Type B pancreatic cell (in vitro differentiated cells): ENCODE data around the gene SLC15A5. TPM values are rescaled to one million over a fixed set of nuclear protein-coding genes. Genes with fewer than 3 reads are reported as not detected.

Experiments used
- DNase-seq: peaks from one replicate; pipeline ENCODE4 v3.0.0; 2021; ENCODE audit warnings: mixed read lengths; ENCODE audit not compliant: unreplicated experiment; ENCODE audit errors: extremely low spot score
- H3K27ac Mint-ChIP-seq: 2 replicates; pipeline ENCODE4 v1.8.0; 2021; ENCODE audit warnings: mild to moderate bottlenecking, mixed read lengths
- H3K27me3 Mint-ChIP-seq: 2 replicates; pipeline ENCODE4 v1.8.0; 2021; ENCODE audit warnings: mixed read lengths
- H3K36me3 Mint-ChIP-seq: 2 replicates; pipeline ENCODE4 v1.8.0; 2021; ENCODE audit warnings: mixed read lengths
- H3K4me1 Mint-ChIP-seq: one replicate; pipeline ENCODE4 v1.8.0; 2021; ENCODE audit warnings: mixed read lengths; ENCODE audit not compliant: unreplicated experiment
- H3K4me3 Mint-ChIP-seq: 2 replicates; pipeline ENCODE4 v1.8.0; 2021; ENCODE audit warnings: mild to moderate bottlenecking, mixed read lengths
- H3K9me3 Mint-ChIP-seq: 2 replicates; pipeline ENCODE4 v1.8.0; 2021; ENCODE audit warnings: mixed read lengths
- total RNA-seq: library from RNA; stranded (reverse); gene quantifications from 2 replicates; pipeline ENCODE4 v1.2.1, GENCODE V29; 2021; ENCODE audit warnings: low replicate concordance
- TF ChIP-seq, protein P1 (sequence below): fragments of 200-600 bp; sonication (generic); conservative IDR thresholded peaks from 2 replicates; pipeline ENCODE4 v1.5.0; 2021; ENCODE audit warnings: antibody characterized with exemption, mild to moderate bottlenecking

SLC15A5 gene
- total RNA-seq, 1 donor from 2014 or later, result not detected

DNA sequence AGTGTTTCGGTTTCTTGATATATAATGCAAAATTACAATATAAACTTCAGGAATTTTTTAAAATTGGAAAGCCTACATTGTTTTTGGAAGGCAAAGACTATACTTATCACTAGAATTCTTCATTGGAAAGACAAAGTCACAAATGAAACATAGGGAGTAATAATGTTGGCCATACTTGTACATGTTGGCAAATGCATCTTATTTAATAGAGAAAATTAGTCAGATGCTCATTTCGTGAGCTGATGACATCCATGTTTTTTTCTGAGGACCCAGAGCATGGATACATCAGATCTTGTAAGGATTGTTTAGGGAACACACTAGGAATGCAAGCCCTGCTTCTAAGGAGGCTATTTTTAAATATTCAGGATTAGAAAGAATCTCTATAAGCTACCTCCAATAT, 4.6 kb upstream of the SLC15A5 start:
- no peak for DNase-seq
- H3K4me3 Mint-ChIP-seq, result no peak overlapping the region
- H3K27me3 Mint-ChIP-seq, result peaks cover 4% of the 10 kb centered on the region
- H3K27ac Mint-ChIP-seq, result no peak overlapping the region
- no peaks in the 10 kb centered on the region for H3K4me1 Mint-ChIP-seq
- H3K9me3 Mint-ChIP-seq, result peaks cover 4% of the 10 kb centered on the region
- TF ChIP-seq, protein P1, sequence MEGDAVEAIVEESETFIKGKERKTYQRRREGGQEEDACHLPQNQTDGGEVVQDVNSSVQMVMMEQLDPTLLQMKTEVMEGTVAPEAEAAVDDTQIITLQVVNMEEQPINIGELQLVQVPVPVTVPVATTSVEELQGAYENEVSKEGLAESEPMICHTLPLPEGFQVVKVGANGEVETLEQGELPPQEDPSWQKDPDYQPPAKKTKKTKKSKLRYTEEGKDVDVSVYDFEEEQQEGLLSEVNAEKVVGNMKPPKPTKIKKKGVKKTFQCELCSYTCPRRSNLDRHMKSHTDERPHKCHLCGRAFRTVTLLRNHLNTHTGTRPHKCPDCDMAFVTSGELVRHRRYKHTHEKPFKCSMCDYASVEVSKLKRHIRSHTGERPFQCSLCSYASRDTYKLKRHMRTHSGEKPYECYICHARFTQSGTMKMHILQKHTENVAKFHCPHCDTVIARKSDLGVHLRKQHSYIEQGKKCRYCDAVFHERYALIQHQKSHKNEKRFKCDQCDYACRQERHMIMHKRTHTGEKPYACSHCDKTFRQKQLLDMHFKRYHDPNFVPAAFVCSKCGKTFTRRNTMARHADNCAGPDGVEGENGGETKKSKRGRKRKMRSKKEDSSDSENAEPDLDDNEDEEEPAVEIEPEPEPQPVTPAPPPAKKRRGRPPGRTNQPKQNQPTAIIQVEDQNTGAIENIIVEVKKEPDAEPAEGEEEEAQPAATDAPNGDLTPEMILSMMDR, result no peak
- H3K36me3 Mint-ChIP-seq, result no peaks in the 10 kb centered on the region

DNA sequence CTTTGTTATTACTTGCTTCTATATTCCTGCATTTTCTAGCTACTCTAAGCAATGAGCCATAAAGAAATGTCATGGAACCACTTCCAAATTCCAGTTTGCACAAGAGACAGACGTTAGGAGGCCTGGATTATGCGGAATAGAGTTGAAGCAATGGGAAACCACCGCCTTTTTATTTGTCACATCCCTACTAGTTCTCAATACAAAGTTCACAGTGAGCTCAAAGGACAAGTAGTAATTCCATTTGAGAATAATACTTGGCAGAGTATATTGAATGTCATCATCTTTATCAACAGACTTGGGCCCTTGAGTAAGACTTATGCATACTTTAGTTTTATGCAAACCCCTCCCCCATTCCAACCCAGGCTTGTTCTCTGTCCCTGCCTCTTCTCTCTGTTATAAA, 3.7 kb upstream of the SLC15A5 start:
- TF ChIP-seq, protein P1, result no peak
- Mint-ChIP-seq H3K36me3 (no peaks in the 10 kb centered on the region), H3K4me1 (no peaks in the 10 kb centered on the region), H3K27me3 (peaks cover 4% of the 10 kb centered on the region), H3K4me3 (no peak overlapping the region), H3K9me3 (peaks cover 4% of the 10 kb centered on the region), H3K27ac (no peak overlapping the region)
- DNase-seq, result no peak

DNA sequence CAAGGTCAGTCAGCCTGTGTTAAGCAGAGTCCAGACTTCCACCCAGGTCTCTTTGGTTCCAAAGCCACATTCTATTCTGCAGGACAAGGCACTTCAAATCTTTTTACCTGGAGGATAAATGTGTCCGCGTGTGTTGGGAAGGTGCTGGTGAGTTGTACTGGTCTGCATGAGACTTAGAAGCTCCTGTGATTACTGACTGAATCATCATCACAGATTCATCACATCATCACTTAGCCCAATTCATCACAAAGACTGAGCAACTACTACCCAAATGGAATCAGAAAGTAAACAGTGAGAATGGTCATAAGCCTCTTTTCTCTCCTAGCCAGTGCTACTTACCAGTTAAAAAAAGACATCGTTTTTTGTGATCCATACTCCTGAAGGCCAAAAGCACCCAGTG, 5.3 kb downstream of the SLC15A5 start:
- Mint-ChIP-seq H3K4me3 (no peak overlapping the region), H3K4me1 (no peaks in the 10 kb centered on the region), H3K27me3 (peaks cover 13% of the 10 kb centered on the region), H3K36me3 (no peaks in the 10 kb centered on the region), H3K9me3 (no peaks in the 10 kb centered on the region), H3K27ac (no peak overlapping the region)
- no peak for DNase-seq
- TF ChIP-seq, protein P1, result no peak

DNA sequence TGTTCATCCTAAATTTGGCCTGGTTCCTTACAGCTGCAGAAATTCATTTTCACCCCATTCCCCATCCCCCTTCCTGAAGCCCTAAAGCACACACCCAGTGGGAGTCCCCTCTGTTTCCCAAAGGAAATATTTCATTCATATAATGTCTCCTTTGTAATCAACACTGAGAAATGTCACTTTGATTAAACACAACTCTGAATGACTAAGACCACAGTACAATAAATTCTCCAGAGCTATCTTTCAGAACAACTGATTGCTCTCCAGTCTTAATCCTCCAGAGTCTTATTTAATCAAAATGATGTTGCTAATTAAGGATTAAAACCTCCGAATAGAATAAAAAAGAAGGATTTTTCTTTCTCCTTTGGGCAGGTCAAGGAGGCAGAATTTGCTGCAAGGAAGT, 6.4 kb downstream of the SLC15A5 start:
- H3K4me3 Mint-ChIP-seq, result no peak overlapping the region
- TF ChIP-seq, protein P1, result no peak

DNA sequence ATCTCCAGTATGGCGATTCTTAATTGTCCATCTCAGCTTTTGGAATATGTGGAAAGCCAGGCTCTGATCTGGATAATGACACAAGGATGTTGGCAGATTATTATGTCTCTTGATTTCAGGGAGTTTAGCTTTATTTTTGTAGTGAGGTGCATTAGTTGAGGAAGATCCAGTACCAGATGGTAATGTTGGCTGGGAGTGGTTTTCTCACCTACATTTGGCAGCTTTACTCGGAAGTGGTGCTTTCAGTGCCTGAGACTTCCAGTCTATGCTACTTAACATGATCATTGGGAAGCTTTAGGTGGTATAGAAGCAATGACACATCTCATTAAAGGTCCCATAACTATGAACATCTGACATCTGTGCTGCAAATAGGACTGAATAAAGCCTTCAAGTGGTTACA, 7.5 kb downstream of the SLC15A5 start:
- no peaks in the 10 kb centered on the region for H3K36me3 Mint-ChIP-seq
- H3K27me3 Mint-ChIP-seq, result peaks cover 13% of the 10 kb centered on the region
- H3K9me3 Mint-ChIP-seq, result no peaks in the 10 kb centered on the region
- H3K4me1 Mint-ChIP-seq, result no peaks in the 10 kb centered on the region
- no peak for DNase-seq
- H3K4me3 Mint-ChIP-seq, result no peak overlapping the region
- TF ChIP-seq, protein P1, result no peak
- H3K27ac Mint-ChIP-seq, result no peak overlapping the region

More for the DNA sequence above, 6.4 kb downstream of the SLC15A5 start:
- Mint-ChIP-seq H3K4me1 (no peaks in the 10 kb centered on the region), H3K36me3 (no peaks in the 10 kb centered on the region), H3K27ac (no peak overlapping the region), H3K9me3 (no peaks in the 10 kb centered on the region), H3K27me3 (peaks cover 13% of the 10 kb centered on the region)
- no peak for DNase-seq

DNA sequence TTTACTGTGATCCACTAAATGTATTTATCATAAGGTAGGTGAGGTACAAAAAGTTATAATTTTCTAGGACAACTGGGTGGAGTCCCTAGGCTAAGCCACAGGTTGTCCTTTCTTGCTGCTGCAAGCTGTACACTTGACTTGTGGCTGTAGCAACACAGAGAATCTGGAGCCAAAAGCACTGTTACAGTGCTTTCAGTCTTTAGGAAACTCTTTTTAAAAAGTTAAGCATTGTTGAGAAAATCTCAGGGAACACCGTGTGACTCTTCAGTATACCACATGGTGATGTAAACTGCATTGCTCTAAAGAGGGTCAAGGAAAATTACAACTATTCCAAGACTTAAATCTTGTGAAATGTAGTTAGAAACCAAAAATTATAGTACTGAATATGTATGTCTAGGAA, 11.4 kb downstream of the SLC15A5 start:
- TF ChIP-seq, protein P1, result no peak
- no peaks in the 10 kb centered on the region for H3K4me1 Mint-ChIP-seq
- H3K27me3 Mint-ChIP-seq, result peaks cover 7% of the 10 kb centered on the region
- no peak overlapping the region for H3K4me3 Mint-ChIP-seq
- no peak for DNase-seq
- H3K9me3 Mint-ChIP-seq, result no peaks in the 10 kb centered on the region
- H3K36me3 Mint-ChIP-seq, result no peaks in the 10 kb centered on the region
- H3K27ac Mint-ChIP-seq, result no peak overlapping the region
